IPS-NIHi11 (cell line): Measurements from ENCODE around the gene GNPAT.

ENCODE experiments used
- DNase-seq: peaks from one replicate; pipeline ENCODE4 v3.0.0; 2012; ENCODE audit warnings: mixed read lengths, low spot score

Gene GNPAT

DNA sequence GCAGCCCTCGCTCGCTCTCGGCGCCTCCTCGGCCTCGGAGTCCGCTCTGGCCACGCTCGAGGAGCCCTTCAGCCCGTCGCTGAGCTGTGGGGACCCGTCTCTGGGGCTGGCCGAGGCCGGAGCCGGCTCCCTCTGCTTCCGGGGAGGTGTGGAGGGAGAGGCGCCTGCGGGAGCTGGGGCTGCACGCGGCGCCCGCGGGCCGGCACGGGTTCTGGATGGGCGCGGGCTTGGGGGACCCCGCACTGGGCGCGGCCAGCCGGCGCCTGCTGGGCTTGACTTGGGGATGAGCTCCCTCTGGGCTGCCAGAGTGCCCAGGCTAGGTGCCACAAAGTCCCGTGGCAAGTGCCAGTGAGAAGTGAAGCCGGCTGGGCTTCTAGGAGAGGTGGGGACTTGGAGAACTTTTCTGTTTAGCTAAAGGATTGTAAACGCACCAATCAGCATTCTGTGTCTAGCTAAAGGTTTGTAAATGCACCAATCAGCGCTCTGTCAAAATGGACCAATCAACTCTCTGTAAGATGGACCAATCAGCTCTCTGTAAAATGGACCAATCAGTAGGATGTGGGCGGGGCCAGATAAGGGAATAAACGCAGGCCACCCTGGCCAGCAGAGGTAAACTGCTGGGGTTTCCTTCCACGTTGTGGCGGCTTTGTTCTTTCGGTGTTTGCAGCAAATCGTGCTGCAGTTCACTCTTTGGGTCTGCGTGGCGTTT is 76.4 kb downstream of the GNPAT start:
- no peak for DNase-seq

DNA sequence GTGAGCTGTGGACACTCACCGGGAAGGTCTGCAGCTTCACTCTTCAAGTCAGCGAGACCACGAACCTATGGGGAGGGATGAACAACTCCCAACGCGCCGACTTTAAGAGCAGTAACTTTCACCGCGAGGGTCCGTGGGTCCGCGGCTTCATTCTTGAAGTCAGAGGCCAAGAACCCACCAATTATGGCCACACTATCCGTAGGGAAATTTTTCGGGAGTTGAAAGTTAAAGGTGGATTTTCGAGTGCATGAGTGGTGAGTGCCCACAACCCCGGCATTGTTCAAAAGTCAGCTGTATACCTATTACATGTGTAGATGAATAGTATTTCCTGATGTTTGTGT is 77.0 kb downstream of the GNPAT start:
- DNase-seq: no peak

DNA sequence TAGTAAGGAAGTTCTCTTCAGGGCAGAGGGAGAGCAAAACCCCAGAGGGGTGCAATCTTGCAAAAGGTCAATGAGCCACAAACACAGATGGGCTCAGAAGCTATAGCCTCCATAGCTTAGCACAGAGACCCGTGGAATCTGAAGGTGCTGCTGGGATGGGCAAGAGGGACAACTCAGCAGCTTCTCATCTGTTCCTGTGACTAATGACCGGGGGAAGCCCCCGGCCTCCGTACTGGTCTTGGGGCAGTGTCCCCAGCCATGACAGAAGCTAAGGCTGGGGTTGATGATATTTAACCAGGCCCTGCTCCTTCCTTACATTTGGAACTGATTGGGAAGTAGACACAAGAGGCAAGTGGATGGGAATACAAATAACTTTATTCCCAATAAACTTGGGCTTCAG is 77.6 kb downstream of the GNPAT start:
- DNase-seq: no peak

DNA sequence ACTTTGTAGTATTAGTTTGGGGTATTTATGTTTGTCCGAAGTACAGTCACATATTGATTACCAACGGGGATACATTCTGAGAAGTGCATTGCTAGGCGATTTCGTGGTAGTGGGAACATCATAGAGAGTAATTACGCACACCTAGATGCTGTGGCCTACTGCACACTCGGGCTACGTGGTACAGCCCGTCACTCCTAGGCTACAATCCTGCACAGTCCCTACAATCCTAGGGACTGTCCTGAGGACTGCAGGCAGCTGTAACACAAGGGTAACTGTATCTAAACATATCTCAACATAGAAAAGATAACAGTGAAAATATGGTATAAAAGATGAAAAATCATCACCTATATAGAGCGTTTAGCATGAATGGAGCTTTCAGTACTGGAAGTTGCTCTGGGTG is 78.1 kb downstream of the GNPAT start:
- no peak for DNase-seq

DNA sequence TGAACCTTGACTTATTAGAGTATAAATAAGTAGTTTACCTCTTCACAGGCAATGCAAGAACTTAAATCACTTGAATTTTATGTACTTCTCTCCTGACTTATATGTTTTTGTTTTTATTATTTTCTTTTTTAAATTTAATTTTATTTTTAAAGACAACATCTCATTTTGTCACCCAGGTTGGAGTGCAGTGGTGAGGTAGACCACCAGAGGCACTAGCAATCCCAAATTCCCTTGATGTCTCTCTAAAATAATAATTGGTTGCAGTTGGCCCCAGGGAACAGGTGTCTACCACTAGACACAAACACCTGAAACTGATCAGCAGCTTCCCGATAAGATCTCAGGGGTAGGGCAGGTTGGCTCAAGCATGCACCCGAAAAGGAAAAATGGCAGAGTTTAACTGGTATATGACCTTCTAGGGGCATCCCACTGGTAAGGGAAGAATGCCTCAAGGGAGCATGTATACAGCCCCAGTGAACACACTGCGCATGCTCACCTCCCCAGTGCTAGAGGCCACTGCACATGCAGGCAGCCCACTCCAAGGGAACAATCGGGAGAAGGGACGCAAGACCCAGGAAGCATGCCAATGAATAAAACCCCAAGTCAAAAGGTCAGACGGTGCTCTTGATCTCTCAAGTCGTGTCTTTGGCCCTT is 82.0 kb downstream of the GNPAT start:
- no peak for DNase-seq

DNA sequence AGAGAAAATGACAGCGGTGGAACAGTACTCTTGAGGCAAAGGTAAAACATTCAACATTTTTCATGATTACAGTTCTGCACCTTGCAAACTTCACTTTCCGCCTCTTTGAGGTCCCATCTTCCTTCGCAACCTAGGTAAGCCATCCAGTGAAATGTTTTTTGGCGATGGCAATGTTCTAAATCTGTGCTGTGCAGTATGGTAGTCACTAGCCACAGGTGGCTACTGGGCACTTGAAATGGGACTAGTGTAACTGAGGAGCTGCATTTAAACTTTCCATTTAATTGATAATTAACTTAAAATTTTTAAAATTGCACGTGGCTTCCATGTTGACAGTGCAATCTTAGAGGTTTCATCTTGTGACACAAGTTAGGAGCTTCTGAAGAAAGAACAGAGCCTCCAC is 83.6 kb downstream of the GNPAT start:
- no peak for DNase-seq

DNA sequence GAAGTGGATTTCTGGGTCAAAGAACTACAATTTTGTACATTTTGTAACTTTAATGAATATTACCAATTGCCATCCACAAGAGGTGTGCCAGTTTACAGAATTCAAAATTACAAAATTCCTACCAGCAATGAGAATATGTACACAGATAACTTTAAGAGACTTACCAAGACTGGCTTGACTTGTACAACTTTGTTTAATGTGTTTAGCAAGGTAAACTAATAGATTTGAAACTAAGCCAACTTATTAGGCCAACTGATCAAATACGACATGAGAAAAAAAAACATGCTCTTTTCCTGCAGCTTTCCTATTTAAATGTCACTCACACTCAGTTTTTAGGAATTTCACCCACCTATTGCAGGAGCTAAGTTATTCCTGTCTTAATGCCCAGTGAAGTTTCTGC is 85.2 kb downstream of the GNPAT start:
- no peak for DNase-seq
